ENCODE results near the gene TSPYL2. TPM values are rescaled to one million over a fixed set of nuclear protein-coding genes. Genes with fewer than 3 reads are reported as not detected.

The TSPYL2 gene
- total RNA-seq, 2 donors from 2014 or later, result 17.6 to 35.8 TPM

DNA sequence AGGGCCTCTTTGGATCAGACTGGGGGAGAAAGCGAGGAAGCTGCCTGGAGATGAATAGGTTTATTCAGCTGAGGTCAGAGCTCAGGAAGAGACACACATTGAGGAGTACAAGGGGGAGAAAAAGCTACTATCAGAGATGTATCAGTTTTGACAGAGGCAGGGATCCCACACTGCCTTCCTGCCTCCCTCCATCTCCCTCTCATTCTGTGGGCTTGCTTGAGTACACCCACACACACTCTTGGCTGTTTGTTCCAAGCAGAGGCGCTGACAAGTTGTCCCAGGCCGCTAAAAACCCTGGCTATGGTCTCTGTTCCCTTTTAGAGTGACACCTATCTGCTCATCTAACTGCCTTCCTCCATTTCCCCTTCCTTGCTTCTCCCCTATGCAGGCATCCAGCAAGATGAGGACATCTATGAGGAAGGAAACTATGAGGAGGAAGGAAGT is 5.2 kb downstream of the TSPYL2 start:
- Mint-ChIP-seq H3K27ac (no peak overlapping the region), H3K36me3 (peaks cover 11% of the 10 kb centered on the region), H3K9me3 (no peaks in the 10 kb centered on the region), H3K4me3 (no peak overlapping the region), H3K27me3 (peaks cover 0 to 7% of the 10 kb centered on the region in 2 donors), H3K4me1 (ENCODE audit: low read depth in 2 of 2) (peaks cover 27 to 28% of the 10 kb centered on the region in 2 donors)
- ATAC-seq (no peak), DNase-seq (ENCODE audit: low spot score) (no peak)

DNA sequence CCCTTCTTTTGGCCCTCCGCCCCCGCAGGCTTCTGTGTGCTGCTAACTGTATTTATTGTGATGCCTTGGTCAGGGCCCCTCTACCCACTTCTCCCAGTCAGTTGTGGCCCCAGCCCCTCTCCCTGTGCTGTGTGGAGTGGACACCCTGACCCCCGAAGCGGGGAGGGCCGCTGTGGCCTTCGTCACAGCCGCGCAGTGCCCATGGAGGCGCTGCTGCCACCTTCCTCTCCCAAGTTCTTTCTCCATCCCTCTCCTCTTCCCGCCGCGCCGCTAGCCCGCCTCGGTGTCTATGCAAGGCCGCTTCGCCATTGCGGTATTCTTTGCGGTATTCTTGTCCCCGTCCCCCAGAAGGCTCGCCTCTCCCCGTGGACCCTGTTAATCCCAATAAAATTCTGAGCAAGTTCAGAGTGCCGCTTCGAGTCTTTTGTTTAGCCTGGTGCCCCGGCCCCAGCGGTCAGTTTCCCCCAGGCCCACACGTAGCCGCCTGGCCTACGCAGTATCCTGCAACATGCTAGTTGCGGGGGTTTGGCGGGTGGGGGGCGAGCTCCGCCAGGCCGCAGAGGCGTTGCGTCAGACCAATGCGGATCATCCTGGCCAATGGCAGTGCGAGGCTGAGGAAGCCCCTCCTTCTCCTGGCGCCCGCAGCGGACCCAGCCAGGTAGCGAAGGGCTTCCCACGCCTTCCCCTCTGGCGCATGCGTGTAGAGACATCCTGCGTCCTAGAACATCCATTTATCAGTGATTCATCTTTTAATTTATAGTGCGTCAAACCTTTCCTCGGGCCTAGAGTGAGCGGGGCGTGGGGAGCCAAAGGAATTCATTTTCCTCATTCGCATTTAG is 6.2 kb downstream of the TSPYL2 start:
- Mint-ChIP-seq H3K4me3 (peak overlapping the region; percentile 79), H3K27me3 (peaks cover 0 to 7% of the 10 kb centered on the region in 2 donors), H3K36me3 (peaks cover 11% of the 10 kb centered on the region), H3K4me1 (ENCODE audit: low read depth in 2 of 2) (peaks cover 20 to 23% of the 10 kb centered on the region in 2 donors), H3K9me3 (no peaks in the 10 kb centered on the region), H3K27ac (peak overlapping the region; percentile 67 to 73)
- DNase-seq (ENCODE audit: low spot score) (peak; percentile 73), ATAC-seq (peak; percentile 59 to 62)

DNA sequence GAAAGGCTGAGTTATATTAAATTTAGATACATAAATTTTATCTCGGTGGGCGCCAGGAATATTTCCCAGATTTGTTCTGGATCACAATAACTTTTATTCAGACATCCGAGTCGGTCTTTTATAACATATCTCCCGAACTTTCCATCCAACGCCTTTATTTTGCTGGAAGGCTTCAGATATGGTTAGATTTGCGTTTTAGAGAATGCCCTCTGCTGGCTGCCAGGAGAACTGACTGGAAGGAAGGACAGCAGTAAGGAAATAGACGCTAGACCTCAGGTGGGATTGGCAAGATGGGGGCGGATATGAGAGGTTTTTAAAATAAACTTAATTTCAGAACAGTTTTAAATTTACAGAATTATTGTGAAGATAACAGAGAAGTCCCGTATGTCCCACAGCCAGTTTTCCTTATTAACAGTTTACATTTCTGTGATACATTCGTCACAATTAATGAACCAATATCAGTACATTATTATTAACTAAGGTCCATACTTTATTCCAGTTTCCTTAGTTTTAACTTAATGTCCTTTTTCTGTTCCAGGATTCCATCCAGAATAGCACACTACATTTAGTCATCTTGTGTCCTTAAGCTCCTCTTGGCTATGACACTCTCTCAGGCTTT is 7.2 kb downstream of the TSPYL2 start:
- no peak for DNase-seq (ENCODE audit: low spot score)
- Mint-ChIP-seq H3K27me3 (peaks cover 0 to 7% of the 10 kb centered on the region in 2 donors), H3K36me3 (peaks cover 11% of the 10 kb centered on the region), H3K9me3 (no peaks in the 10 kb centered on the region), H3K4me1 (ENCODE audit: low read depth in 2 of 2) (peaks cover 13 to 18% of the 10 kb centered on the region in 2 donors), H3K4me3 (peak overlapping the region; percentile 79), H3K27ac (peak overlapping the region in 1 of 2 donors; percentile 73)
- ATAC-seq, result no peak

DNA sequence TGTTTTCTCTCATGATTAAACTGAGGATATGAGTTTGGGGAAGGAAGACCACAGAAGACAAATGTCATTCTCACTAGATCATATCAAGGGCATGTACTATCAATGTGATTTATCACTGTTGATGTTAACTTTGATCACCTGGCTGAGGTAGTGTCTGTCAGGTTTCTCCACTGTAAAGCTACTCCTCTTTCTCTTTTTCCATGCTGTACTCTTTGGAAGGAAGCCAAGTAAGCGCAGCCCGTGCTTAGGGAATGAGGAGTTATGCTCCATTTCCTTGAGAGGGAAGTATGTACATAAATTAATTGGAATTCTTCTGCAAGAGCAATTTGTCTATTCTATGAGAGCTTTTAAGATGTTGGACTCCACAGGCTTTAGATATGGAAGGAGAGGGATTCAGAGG is 7.8 kb downstream of the TSPYL2 start:
- ATAC-seq, result no peak
- no peak for DNase-seq (ENCODE audit: low spot score)
- no peaks in the 10 kb centered on the region for H3K9me3 Mint-ChIP-seq
- H3K4me1 Mint-ChIP-seq (ENCODE audit: low read depth in 2 of 2), result peaks cover 15 to 23% of the 10 kb centered on the region in 2 donors
- peaks cover 0 to 11% of the 10 kb centered on the region in 2 donors for H3K27me3 Mint-ChIP-seq
- peaks cover 11% of the 10 kb centered on the region for H3K36me3 Mint-ChIP-seq
- H3K4me3 Mint-ChIP-seq, result no peak overlapping the region
- H3K27ac Mint-ChIP-seq, result no peak overlapping the region

DNA sequence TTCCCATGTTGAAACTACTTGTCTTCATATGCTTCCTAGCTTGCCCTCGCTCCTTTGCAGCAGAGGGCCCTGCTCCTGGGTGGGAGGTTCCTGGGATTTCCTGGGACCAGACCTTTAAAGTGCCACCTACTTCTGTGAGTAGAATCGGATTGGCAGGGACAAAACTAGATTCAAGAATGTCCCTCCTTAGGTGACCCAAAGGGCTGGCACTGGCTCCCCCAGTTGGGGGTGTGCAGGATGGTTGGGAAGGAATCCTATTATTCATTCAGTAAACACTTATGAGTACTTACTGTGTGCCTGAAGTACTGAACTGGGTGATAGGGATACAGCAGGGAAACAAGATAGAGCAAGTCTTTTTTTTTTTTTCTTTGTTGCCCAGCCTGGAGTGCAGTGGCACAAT is 9.2 kb downstream of the TSPYL2 start:
- no peaks in the 10 kb centered on the region for H3K9me3 Mint-ChIP-seq
- peaks cover 13 to 23% of the 10 kb centered on the region in 2 donors for H3K4me1 Mint-ChIP-seq (ENCODE audit: low read depth in 2 of 2)
- ATAC-seq (no peak), DNase-seq (ENCODE audit: low spot score) (no peak)
- peaks cover 0 to 13% of the 10 kb centered on the region in 2 donors for H3K27me3 Mint-ChIP-seq
- peaks cover under 1% of the 10 kb centered on the region for H3K36me3 Mint-ChIP-seq
- H3K4me3 Mint-ChIP-seq, result no peak overlapping the region
- H3K27ac Mint-ChIP-seq, result no peak overlapping the region

DNA sequence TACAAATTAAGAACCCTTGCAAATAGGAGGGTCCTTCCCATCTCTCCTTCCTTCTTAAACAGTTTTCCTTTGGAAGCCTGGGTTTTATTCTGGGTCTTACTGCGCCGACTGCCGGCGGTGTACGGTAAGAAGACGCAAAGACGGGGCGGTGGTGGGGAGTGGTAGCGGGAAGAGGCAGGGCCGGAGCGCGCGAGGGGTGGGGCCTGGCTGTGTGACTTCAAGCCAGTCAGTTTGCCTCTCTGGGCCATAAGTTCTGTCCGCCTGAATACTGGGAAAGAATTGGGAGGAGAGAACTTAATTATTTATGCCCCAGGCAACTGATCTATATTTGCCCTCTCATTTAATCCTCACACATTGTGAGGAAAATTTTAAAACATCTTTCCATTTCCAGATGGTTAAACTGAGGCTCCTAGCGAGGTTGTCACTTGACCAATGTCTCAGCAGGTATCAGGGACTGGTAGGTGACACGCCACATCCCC is 11.0 kb downstream of the TSPYL2 start:
- Mint-ChIP-seq H3K27me3 (peaks cover 0 to 13% of the 10 kb centered on the region in 2 donors), H3K4me1 (ENCODE audit: low read depth in 2 of 2) (peaks cover 13 to 23% of the 10 kb centered on the region in 2 donors), H3K4me3 (peak overlapping the region; percentile 86), H3K9me3 (no peaks in the 10 kb centered on the region), H3K36me3 (no peaks in the 10 kb centered on the region), H3K27ac (peak overlapping the region; percentile 61 to 63)
- peak; percentile 73 for DNase-seq (ENCODE audit: low spot score)
- peak; percentile 81 to 82 for ATAC-seq

DNA sequence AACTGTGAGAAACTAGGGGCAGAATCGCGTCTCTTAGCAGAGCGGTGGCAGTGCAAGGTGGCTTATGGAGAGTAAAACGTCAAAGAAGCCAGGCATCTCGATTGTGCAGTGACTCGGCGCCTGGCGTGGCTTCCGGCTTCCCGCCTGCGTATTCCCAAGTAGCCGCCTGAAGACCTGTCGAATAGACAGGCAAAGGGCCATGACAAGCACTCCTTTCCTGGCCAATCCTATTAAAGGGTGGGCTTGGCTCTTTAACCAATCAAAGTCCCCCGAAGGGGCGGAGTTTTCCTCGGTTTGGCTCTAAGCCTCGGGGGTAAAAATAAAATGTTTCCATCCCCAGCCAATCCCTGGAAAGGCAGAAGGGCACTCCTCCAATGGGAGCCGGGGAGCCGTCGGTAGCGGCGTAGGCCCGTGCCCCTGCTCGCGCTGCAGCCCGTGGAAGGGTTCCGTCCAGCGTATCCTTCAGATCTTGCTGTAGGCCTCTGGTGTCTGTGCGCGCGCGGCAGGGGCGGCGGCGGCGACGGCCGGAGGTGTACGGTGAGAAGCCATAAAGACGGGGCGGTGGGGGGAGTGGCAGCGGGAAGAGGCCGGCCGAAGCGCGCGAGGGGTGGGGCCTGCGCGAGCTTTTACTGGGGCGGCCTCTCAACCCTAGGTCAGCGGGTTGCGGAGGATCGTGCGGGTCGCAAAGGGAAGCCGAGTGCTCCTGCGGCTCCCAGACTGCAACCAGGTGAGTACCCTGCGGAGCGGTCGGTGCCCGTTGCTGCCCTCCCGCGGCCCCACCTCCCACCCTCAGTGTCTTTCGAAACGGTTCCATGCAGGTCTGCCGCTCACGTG is 11.8 kb downstream of the TSPYL2 start, which contains the start of gene KANTR:
KANTR (plus strand) TSS at position 395 of the 834 bp plus-strand sequence. CDS start 30,131 bp downstream, outside the sequence.
- ATAC-seq (peak; percentile 92), DNase-seq (ENCODE audit: low spot score) (peak; percentile 86)
- peak within 1 kb of the TSS; percentile 61 to 63 for H3K27ac Mint-ChIP-seq
- peaks cover 6 to 16% of the 10 kb centered on the region in 2 donors for H3K4me1 Mint-ChIP-seq (ENCODE audit: low read depth in 2 of 2)
- H3K9me3 Mint-ChIP-seq, result no peaks in the 10 kb centered on the region
- H3K36me3 Mint-ChIP-seq, result no peaks in the 10 kb centered on the region
- H3K27me3 Mint-ChIP-seq, result peaks cover 0 to 11% of the 10 kb centered on the region in 2 donors
- peak within 1 kb of the TSS; percentile 86 for H3K4me3 Mint-ChIP-seq

DNA sequence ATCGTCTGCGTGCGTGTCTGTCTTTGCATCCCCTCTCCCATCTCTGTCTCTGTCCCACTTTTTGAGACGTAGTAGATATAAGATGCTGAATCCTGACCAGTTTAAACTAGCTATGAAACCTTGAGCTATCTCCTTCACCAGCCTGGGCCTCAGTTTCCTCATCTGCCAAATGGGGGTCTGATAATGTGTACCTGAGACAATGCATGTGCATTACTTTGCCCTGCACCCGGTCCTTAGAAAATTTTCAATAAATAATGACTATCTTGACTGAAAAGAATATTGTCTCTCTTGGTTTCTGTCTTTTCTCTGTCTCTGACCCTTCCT is 12.4 kb downstream of the TSPYL2 start:
- H3K27ac Mint-ChIP-seq, result peak overlapping the region; percentile 36 to 61
- H3K4me1 Mint-ChIP-seq (ENCODE audit: low read depth in 2 of 2), result peaks cover 6 to 15% of the 10 kb centered on the region in 2 donors
- H3K4me3 Mint-ChIP-seq, result peak overlapping the region; percentile 86
- ATAC-seq (no peak), DNase-seq (ENCODE audit: low spot score) (no peak)
- no peaks in the 10 kb centered on the region for H3K9me3 Mint-ChIP-seq
- peaks cover 0 to 10% of the 10 kb centered on the region in 2 donors for H3K27me3 Mint-ChIP-seq
- no peaks in the 10 kb centered on the region for H3K36me3 Mint-ChIP-seq

DNA sequence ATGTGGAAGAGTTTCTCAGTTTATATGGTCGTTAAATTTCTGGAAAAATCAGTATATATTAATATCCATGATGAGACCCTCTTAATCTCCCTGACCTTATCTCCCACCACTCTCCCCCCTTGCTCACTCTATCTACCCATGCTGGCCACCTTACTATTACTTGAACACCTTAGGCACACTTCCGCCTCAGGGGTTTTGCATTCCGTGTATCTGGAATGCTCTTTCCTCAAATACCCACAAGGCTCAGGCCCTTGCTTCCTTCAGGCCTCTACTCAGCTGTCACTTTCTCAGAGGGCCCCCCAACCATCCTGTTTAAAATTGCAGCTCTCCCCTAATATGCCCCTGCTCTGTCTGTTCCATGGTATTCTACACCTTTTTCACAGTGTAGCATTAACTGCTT is 13.6 kb downstream of the TSPYL2 start:
- Mint-ChIP-seq H3K4me3 (peak overlapping the region; percentile 49), H3K27ac (peak overlapping the region in 1 of 2 donors; percentile 21), H3K9me3 (no peaks in the 10 kb centered on the region), H3K27me3 (peaks cover 0 to 10% of the 10 kb centered on the region in 2 donors), H3K36me3 (no peaks in the 10 kb centered on the region), H3K4me1 (ENCODE audit: low read depth in 2 of 2) (peaks cover 6 to 15% of the 10 kb centered on the region in 2 donors)
- no peak for DNase-seq (ENCODE audit: low spot score)
- ATAC-seq, result no peak

DNA sequence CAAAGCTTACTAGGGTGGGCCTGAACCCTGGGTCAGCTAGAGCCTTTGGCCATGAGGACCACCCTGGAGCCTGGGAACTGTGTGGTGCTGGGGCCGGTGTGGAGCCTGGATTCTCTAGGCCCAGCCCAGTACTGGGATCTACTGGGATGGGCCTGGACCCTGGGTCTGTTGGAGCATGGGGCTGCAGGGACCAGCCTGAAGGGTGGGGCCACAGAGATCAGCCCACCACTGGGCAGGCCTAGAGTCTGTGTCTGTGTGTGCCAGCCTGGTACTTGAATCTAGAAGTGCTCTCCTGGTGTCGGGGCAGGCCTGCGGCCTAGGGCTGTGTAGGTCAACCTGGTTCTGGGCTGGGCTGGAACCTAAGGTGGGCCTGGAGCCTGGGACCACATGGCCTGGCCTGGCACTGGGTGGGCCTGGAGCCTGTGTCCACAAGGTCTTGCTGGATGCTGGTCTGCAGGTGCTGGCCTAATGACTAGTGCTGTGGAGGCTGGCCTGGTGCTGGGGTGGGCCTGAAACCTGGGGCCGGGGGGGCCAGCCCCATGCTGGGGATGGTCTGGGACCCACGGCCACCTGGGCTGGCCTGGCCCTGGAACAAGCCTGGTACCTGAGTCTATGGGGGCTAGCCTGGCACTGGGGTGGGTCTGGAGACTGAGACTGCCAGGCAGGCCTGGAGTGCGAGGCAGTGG is 32.8 kb downstream of the TSPYL2 start:
- DNase-seq (ENCODE audit: low spot score) (no peak), ATAC-seq (peak in 1 of 2 donors; percentile 66)
- Mint-ChIP-seq H3K27me3 (no peaks in the 10 kb centered on the region), H3K4me3 (no peak overlapping the region), H3K4me1 (ENCODE audit: low read depth in 2 of 2) (peaks cover 6 to 12% of the 10 kb centered on the region in 2 donors), H3K36me3 (no peaks in the 10 kb centered on the region), H3K27ac (no peak overlapping the region), H3K9me3 (no peaks in the 10 kb centered on the region)

DNA sequence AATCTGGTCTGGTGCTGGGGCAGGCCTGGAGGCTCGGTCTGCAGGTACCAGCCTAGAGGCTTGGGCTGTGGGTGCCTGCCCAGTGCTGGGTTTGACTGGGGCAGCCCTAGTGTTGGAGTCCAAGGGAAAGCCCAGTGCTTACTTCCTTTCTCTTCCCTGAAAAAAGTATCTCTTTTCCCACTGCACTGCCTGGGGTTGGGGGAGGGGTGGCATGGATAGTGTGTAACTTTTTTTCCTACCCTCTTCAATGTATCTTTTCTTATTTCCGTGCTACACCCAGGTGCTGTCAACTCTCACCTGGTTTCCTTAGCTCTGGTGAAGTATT is 33.3 kb downstream of the TSPYL2 start:
- Mint-ChIP-seq H3K36me3 (no peaks in the 10 kb centered on the region), H3K27ac (no peak overlapping the region), H3K9me3 (no peaks in the 10 kb centered on the region), H3K4me3 (no peak overlapping the region), H3K4me1 (ENCODE audit: low read depth in 2 of 2) (peaks cover 6 to 12% of the 10 kb centered on the region in 2 donors), H3K27me3 (no peaks in the 10 kb centered on the region)
- DNase-seq (ENCODE audit: low spot score), result no peak
- no peak for ATAC-seq

DNA sequence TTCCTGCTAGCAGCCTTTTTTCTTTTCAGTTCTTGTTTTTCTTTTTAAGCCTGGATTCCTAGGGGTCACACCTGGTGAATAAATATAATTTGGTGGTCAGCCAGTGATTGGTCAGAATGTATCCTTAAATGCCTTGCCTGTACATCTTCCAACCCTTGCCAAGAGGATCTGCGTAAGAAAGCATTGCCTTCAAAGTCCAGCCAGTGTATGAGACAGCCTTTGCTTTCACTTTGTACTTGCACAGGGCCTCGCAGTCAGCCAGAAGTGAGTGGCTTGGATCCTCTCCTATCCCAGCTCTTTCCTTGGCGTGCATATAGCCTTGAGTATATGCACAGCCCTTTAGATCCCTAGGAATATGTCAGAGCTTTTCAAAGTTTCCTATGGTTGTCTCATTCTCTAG is 33.9 kb downstream of the TSPYL2 start:
- peaks cover 6 to 12% of the 10 kb centered on the region in 2 donors for H3K4me1 Mint-ChIP-seq (ENCODE audit: low read depth in 2 of 2)
- DNase-seq (ENCODE audit: low spot score) (no peak), ATAC-seq (no peak)
- no peaks in the 10 kb centered on the region for H3K27me3 Mint-ChIP-seq
- no peaks in the 10 kb centered on the region for H3K9me3 Mint-ChIP-seq
- H3K27ac Mint-ChIP-seq, result no peak overlapping the region
- H3K36me3 Mint-ChIP-seq, result no peaks in the 10 kb centered on the region
- no peak overlapping the region for H3K4me3 Mint-ChIP-seq

DNA sequence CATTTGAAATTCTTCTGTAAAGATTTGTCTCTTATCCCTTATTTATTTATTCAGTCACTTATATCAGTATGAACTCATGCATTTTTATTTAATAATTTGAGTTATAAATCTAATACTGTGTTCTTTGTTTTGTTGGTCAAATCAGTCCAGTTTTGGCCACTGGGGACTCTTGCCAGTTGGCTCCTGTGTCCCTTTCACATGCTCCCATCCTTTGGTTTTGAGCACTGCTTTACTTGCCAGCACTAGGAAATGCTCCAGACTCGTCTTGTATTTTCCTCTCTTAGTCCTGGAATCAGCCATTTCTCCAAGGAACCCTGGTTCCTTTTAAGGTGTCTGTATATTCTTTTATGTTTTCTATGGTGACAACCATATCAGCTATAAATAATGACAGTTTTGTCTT is 39.8 kb downstream of the TSPYL2 start:
- H3K27me3 Mint-ChIP-seq, result peaks cover 0 to 3% of the 10 kb centered on the region in 2 donors
- H3K36me3 Mint-ChIP-seq, result no peaks in the 10 kb centered on the region
- ATAC-seq (no peak), DNase-seq (ENCODE audit: low spot score) (no peak)
- no peaks in the 10 kb centered on the region for H3K9me3 Mint-ChIP-seq
- H3K4me3 Mint-ChIP-seq, result no peak overlapping the region
- peaks cover 0 to 19% of the 10 kb centered on the region in 2 donors for H3K4me1 Mint-ChIP-seq (ENCODE audit: low read depth in 2 of 2)
- H3K27ac Mint-ChIP-seq, result no peak overlapping the region

Data from natural killer cell treated with Interleukin-12 subunit alpha and Interleukin-12 subunit beta and Interleukin-15 and Interleukin-18, amount 100 ng/mL, for 72 hours (primary cell).